Body of pancreas (tissue), 4 donors: ENCODE data around the gene MAGEA1. TPM values are rescaled to one million over a fixed set of nuclear protein-coding genes. Genes with fewer than 3 reads are reported as not detected.

Source experiments
- ATAC-seq: fragments of 150-250 bp; one replicate; pipeline ENCODE4 v1.9.1; 2016
- DNase-seq, 4 donors: peaks; one replicate each; pipeline ENCODE4 v3.0.0-alpha.2; 2019
- H3K27ac ChIP-seq, 4 donors: fragments of 200-600 bp; sonication (generic); 1 replicate in 3 of 4; 2 replicates in 1 of 4; pipeline versions ENCODE4 v1.5.1 to v1.6.1; 2016 to 2019; ENCODE audit warnings: mild to moderate bottlenecking in 1 of 4, mixed read lengths in 1 of 4, moderate library complexity in 1 of 4
- H3K27me3 ChIP-seq, 2 donors: fragments of 200-600 bp; sonication (generic); one replicate each; pipeline ENCODE4 v1.6.0; 2016; ENCODE audit warnings: mild to moderate bottlenecking in 1 of 2
- H3K36me3 ChIP-seq, 2 donors: fragments of 200-600 bp; sonication (generic); replicated peaks in 1 of 2; 2 replicates each; pipeline ENCODE4 v1.5.1; 2016; ENCODE audit warnings: low read depth in 2 of 2; ENCODE audit not compliant: insufficient read depth in 1 of 2
- H3K4me1 ChIP-seq: fragments of 200-600 bp; sonication (generic); one replicate; pipeline ENCODE4 v1.6.0; 2016
- H3K4me3 ChIP-seq, 2 donors: fragments of 200-600 bp; sonication (generic); 1 replicate in 1 of 2; 2 replicates in 1 of 2; pipeline ENCODE4 v1.5.1; 2016 to 2019
- H3K9me3 ChIP-seq, 3 donors: fragments of 200-600 bp; sonication (generic); 1 replicate in 2 of 3; 2 replicates in 1 of 3; pipeline ENCODE4 v1.5.1; 2016
- POLR2A ChIP-seq, 3 donors: fragments of 450-650 bp; IDR thresholded peaks; one replicate each; pipeline ENCODE4 v1.6.1; 2016; ENCODE audit warnings: antibody characterized with exemption in 3 of 3, mild to moderate bottlenecking in 2 of 3
- WGBS, 2 donors: methylation state at CpG; one replicate each; pipeline ENCODE4 v1.1.5; 2017; 5-methylcytosine and 5-hydroxymethylcytosine counted together
- intact Hi-C: fragments of 100-400 bp; cut with DNase I; formaldehyde crosslinking; loops from one replicate; pipeline ENCODE4 v1.15.1; 2023
- total RNA-seq, 2 donors: library from RNA; depleted of rRNA; stranded (reverse); fragments of >200 nt; gene quantifications; one replicate each; pipeline ENCODE4 v1.1.0, GENCODE V29; 2016
- TF ChIP-seq, protein P1 (sequence below), 7 experiments: fragments of 450-650 bp in 4 of 7; fragments of 200-600 bp in 3 of 7; sonication (generic) in 3 of 7; IDR thresholded peaks; one replicate each; pipeline ENCODE4 v1.5.1; 2016 to 2019; ENCODE audit warnings: antibody characterized with exemption in 7 of 7

MAGEA1 gene
- total RNA-seq, 2 donors from 2014 or later, result not detected

DNA sequence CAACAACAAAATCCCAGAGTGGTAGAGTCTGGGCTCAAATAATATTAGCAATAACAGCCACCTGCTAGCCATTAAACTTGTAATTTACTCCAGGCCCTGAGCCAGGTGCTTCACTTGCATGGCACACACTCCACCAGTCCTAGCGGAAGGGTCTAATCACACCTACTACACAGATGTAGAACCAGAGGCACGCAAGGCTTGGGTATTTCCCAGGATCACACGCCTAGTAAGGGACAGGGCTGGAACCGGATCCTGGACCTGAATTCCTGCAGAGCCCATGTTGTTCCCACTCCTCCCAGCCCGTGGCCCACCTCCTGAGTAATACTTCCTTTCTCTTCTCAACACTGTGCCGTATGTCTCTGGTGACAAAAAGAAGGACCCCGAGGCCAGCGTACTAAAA, 5.7 kb downstream of the MAGEA1 start:
- intact Hi-C loops, result no loop called here
- Histone ChIP-seq H3K36me3 (no peaks in the 10 kb centered on the region), H3K9me3 (no peaks in the 10 kb centered on the region), H3K27me3 (no peaks in the 10 kb centered on the region), H3K27ac (no peak overlapping the region), H3K4me1 (no peaks in the 10 kb centered on the region), H3K4me3 (no peak overlapping the region)
- DNase-seq, result no peak
- no peak for TF ChIP-seq POLR2A (IDR thresholded peaks at IDR 0.05)
- TF ChIP-seq, protein P1, sequence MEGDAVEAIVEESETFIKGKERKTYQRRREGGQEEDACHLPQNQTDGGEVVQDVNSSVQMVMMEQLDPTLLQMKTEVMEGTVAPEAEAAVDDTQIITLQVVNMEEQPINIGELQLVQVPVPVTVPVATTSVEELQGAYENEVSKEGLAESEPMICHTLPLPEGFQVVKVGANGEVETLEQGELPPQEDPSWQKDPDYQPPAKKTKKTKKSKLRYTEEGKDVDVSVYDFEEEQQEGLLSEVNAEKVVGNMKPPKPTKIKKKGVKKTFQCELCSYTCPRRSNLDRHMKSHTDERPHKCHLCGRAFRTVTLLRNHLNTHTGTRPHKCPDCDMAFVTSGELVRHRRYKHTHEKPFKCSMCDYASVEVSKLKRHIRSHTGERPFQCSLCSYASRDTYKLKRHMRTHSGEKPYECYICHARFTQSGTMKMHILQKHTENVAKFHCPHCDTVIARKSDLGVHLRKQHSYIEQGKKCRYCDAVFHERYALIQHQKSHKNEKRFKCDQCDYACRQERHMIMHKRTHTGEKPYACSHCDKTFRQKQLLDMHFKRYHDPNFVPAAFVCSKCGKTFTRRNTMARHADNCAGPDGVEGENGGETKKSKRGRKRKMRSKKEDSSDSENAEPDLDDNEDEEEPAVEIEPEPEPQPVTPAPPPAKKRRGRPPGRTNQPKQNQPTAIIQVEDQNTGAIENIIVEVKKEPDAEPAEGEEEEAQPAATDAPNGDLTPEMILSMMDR (IDR thresholded peaks at IDR 0.05), result no peak
- 83 to 95% methylated on average over 2 to 4 of the region's 8 CpGs for WGBS, 2 donors
- no peak for ATAC-seq

DNA sequence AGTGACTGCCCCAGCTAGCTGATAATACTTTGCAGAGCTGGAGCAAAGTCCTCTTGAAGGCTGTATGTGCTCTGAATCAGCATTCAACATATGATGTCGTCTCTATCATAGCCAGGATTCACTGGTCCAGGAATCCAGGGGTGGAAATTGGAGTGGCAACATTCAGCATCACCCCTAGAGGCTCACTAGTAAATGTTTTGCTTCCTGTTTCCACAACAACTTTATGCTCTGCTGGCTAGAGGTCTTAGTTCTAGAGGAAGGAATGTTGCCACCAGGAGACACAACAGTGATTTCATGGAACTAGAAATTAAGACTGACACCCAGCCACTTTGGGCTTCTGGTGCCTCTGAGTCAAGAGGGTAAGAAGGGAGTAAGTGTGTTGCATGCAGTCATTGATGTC, 11.3 kb downstream of the MAGEA1 start:
- Histone ChIP-seq H3K27me3 (no peaks in the 10 kb centered on the region), H3K9me3 (no peaks in the 10 kb centered on the region), H3K4me3 (no peak overlapping the region), H3K27ac (no peak overlapping the region), H3K36me3 (no peaks in the 10 kb centered on the region), H3K4me1 (no peaks in the 10 kb centered on the region)
- intact Hi-C loops, result no loop called here
- 71% methylated on average over 1 of the region's 1 CpG; no CpG with 5 or more reads in 1 of the 2 donors for WGBS, 2 donors
- no peak for TF ChIP-seq POLR2A (IDR thresholded peaks at IDR 0.05)
- TF ChIP-seq, protein P1 (IDR thresholded peaks at IDR 0.05), result no peak
- no peak for ATAC-seq
- no peak for DNase-seq

DNA sequence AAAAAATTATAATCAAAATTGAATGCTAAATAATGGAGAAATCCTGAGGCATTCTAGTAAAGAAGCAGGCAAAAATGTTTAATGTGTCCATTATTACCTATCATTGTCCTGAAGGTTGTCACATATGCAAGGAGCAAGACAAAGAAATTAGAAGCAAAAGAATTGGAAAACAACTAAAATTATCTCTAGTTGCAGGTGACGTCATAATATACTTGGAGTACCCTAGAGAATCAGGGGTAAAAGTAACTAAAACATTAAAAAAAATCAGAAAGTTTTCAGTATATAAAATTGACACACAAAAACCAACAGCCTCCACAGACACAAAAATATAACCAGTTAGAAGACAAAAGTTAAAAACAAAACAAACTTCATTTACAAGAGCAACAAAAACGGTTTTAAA, 21.4 kb downstream of the MAGEA1 start:
- 51 to 58% methylated on average over 2 of the region's 2 CpGs for WGBS, 2 donors
- H3K27ac ChIP-seq, result no peak overlapping the region
- intact Hi-C loops, result no loop called here
- H3K4me1 ChIP-seq, result no peaks in the 10 kb centered on the region
- DNase-seq (no peak), ATAC-seq (no peak)
- no peak for TF ChIP-seq POLR2A (IDR thresholded peaks at IDR 0.05)
- TF ChIP-seq, protein P1 (IDR thresholded peaks at IDR 0.05), result no peak
- no peaks in the 10 kb centered on the region for H3K36me3 ChIP-seq
- H3K27me3 ChIP-seq, result no peaks in the 10 kb centered on the region
- H3K9me3 ChIP-seq, result no peaks in the 10 kb centered on the region
- H3K4me3 ChIP-seq, result no peak overlapping the region

DNA sequence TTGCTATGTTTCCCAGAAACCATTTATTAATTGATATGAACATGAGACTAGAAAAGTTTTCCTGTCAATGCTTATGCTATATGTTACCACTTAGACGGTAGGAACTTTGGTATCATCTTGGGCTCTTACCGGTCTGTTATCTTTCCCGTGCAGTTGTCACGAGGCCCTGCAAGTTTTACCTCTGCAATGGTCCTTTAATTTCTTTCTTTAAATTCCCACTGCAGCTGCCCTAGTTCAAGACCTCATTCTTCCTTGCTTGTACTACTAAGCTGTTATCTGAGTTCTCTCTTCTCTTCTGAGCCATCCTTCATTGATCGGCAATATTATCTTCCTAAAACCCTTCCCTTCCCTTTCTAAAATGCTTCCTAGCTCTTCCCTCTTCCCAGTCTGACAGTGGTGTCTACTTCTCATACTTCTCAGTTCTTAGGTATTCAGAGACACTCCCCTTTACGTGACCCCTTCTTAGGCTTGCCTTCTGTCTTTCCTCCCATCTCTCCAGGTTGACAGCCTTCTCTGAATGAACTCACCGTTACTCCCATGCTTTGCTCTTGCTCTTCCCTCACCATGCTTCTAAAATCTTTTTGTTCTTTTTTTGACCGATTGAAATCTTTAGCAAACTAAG, 27.5 kb downstream of the MAGEA1 start:
- H3K4me3 ChIP-seq, result no peak overlapping the region
- H3K27ac ChIP-seq, result no peak overlapping the region
- H3K4me1 ChIP-seq, result no peaks in the 10 kb centered on the region
- H3K27me3 ChIP-seq, result no peaks in the 10 kb centered on the region
- ATAC-seq (no peak), DNase-seq (no peak)
- 63 to 72% methylated on average over 7 to 8 of the region's 8 CpGs for WGBS, 2 donors
- H3K36me3 ChIP-seq, result no peaks in the 10 kb centered on the region
- TF ChIP-seq, protein P1 (IDR thresholded peaks at IDR 0.05), result no peak
- TF ChIP-seq POLR2A (IDR thresholded peaks at IDR 0.05), result no peak
- intact Hi-C loops, result no loop called here
- no peaks in the 10 kb centered on the region for H3K9me3 ChIP-seq

DNA sequence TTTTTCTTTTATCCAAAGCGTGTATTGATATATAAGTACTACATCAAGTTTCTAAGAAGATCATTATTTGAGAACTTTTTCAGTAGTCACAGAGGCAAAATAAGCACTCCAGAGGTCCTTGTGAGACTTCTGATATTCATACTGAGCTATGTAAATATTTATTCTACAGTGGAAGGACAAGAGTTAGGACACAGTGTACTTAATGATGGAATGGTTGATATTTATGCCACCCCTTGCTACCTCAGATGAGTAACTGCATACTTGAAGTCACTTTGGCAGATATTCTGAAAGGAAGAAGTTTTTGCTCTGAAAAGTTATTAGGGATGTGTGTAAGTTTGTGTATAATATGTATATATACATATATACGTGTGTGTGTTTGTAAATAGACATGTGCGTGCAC, 30.3 kb downstream of the MAGEA1 start:
- Histone ChIP-seq H3K4me3 (no peak overlapping the region), H3K27me3 (no peaks in the 10 kb centered on the region), H3K27ac (no peak overlapping the region), H3K4me1 (no peaks in the 10 kb centered on the region), H3K9me3 (no peaks in the 10 kb centered on the region), H3K36me3 (no peaks in the 10 kb centered on the region)
- TF ChIP-seq POLR2A (IDR thresholded peaks at IDR 0.05), result no peak
- TF ChIP-seq, protein P1 (IDR thresholded peaks at IDR 0.05), result no peak
- 51 to 56% methylated on average over 3 of the region's 3 CpGs for WGBS, 2 donors
- DNase-seq (no peak), ATAC-seq (peak; percentile 63)
- intact Hi-C loops, result no loop called here
